GDM1 (cell line): Measurements from ENCODE around the gene PERM1.

Source experiments
- DNase-seq: peaks from one replicate; lab custom pipeline; 2025; lab: John Stamatoyannopoulos, UW

Gene PERM1

GRCh38 chr1:945688-946556 is 36.0 kb downstream of the PERM1 start:
- no peak for DNase-seq

DNA sequence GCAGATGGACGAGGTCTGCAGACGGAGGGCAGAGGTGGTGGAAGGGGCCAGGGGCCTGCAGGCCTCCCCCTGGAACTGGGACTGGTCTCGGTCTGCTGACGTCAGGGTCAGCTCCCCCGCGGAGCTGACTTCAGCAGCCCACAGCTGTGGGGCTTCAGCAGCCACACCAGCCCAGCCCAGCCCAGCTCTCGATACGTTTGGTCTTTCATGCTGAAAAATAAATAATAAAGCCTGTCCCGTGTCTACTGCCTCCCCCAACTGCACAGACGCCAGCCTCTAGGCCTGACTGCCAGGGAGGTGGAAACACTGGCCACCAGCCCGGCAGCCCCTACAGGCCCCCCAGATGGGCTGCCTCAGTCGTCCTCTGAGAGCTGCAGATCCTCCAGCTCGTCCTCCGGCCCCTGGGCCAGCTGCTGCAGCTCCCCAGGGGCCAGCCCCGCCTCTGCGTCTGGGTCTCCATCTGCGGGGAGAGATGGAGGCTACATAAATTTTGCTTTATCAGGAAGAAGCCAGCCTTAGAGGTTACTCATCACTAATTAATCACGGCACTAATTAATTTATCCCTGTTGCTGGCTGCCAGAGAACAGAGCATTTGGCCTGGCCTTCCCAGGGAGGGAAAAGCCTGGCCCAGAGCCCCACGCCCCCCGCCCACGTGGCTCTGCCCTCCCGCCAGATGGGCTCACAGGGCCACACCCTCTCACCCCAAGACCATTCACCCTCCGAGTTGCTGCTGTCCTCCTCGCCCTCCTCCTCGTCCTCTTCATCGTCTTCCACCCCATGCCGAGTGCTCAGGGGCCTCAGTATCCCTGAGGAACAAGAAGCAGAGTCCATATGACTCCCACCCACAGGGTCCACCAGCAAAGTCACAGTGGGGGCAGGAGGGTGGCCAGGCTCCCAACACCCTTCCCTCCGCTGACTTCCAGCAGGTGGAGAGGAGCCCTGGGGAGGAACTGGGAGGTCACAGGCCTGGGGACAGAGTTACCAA is 37.3 kb downstream of the PERM1 start:
- DNase-seq, result no peak

DNA sequence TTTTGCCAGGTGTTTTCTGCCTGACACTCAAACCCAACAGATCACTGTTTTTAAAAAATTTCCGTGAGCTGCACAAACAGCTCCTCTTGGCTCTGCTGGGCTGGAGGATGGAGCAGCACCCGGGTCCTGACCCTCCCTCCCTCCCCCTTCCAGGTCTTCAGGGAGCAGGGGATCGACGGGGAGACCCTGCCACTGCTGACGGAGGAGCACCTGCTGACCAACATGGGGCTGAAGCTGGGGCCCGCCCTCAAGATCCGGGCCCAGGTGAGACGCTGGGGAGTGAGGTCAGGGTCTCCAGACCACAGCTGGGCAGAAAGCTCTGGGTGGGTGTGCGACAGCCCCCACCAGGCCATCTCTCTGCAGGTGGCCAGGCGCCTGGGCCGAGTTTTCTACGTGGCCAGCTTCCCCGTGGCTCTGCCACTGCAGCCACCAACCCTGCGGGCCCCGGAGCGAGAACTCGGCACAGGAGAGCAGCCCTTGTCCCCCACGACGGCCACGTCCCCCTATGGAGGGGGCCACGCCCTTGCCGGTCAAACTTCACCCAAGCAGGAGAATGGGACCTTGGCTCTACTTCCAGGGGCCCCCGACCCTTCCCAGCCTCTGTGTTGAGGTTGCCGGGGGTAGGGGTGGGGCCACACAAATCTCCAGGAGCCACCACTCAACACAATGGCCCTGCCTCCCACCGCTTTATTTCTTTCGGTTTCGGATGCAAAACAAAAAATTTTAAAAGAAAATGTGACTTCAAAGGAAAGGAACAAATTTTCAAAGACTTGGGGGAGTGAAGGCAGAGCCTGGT is 38.1 kb downstream of the PERM1 start:
- no peak for DNase-seq

- DNase-seq, result no peak
Observed at GRCh38 chr1:942864-943533, 38.9 kb downstream of the PERM1 start.

- no peak for DNase-seq
Observed at GRCh38 chr1:942411-942821, 39.5 kb downstream of the PERM1 start.

DNA sequence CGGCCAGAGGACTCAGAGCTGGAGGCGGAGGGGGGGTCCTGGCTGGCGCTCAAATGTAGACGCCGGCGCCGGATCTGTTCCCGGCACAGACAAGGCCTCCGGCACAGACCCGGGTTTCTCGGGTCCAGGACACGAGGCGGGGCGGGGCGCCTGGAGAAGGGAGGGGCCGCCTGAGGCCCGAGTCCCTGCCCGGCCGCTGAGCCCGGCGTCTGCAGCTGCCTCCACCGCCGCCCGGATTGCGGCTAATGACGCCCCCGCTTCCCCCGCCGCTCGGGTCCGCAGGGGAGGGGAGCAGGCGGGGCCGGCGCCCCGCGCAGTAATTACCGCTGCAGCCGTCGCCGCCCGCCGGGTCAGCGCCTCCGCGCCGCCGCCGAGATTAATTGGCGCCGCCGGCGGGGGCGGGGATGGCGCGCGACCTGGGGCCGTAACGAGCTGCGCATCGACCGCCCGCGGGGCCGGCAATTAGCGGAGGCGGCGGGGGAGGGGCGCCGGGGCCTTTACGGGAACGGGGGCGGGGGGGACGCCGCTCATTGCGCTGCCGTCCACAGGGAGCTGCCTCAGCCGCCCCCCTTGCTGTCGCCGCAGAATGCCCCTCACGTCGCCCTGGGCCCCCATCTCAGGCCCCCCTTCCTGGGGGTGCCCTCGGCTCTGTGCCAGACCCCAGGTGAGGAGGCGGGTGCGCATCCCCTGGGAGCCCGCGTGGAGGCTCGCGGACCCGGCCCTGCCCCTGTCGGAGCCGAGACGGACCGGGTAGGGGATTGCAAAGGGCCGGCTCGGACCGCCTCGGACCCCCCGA is 40.1 kb downstream of the PERM1 start:
- DNase-seq, result no peak

DNA sequence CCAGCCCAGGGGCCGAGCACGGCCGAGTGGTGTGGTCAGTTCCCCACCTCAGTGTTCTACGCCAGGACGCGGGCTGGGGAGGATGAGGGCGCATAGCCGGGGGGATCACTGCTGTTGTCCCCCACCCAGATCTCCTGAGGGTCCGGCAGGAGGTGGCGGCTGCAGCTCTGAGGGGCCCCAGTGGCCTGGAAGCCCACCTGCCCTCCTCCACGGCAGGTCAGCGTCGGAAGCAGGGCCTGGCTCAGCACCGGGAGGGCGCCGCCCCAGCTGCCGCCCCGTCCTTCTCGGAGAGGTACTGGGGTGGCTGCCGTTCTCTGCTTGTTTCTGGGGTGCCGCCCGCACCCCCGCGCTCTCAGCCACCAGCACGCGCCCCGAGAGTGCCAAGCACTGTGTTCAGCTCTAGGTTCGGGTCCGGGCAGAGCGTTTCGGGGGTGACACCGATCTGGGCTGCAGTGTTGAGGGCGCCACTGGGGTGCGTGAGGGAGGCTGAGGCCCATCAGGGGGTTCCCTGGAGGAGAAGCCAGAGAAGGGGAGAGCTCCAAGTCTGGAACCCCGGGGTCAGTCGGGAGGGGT is 40.8 kb downstream of the PERM1 start:
- no peak for DNase-seq

DNA sequence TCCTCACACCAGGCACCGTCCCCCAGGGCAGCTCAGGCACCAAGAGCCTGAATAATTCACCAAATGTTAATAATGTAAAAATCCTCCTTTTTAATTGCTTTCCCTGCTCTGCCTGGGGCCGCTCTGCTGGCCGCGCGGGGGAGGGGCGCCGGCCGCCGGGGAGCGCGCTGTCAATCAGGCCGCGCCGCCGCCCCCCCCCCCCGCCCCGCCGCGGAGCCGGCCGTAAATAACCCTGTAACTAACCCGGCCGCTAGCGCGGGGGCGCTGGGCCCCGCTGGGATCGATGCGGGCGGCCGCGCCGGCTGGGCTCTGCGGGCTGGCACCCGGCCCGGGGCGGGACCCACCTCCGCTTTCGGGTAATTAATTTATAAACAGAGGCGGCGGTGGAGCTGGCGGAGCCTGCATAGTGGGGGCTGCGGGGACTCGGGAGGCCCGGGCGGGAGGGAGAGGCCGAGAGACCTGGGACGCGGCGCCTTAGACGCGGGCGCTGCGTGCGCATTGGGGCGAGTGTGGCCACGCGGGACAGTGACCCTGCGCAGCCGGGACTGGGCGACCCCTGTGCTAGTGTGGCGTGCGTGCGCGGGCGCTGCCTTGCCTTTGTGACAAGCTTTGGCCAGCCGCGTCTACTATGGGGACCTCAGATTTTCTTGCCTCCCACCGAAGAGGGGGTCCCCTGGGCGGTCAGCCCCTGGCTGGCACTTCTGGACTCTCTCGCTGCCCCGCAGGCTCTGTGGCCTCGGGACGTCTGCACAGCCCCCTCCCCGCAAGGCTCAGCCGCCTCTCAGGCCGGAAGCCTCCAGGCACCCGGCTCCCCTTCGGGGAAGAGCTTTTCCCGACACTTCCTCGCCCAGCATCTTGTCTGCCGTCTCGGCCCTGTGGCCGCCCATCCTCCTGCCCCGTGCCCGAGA is 41.5 kb downstream of the PERM1 start:
- no peak for DNase-seq

GRCh38 chr1:939511-940106 is 42.3 kb downstream of the PERM1 start:
- DNase-seq, result no peak

GRCh38 chr1:938711-939489 is 43.0 kb downstream of the PERM1 start:
- DNase-seq, result no peak

DNA sequence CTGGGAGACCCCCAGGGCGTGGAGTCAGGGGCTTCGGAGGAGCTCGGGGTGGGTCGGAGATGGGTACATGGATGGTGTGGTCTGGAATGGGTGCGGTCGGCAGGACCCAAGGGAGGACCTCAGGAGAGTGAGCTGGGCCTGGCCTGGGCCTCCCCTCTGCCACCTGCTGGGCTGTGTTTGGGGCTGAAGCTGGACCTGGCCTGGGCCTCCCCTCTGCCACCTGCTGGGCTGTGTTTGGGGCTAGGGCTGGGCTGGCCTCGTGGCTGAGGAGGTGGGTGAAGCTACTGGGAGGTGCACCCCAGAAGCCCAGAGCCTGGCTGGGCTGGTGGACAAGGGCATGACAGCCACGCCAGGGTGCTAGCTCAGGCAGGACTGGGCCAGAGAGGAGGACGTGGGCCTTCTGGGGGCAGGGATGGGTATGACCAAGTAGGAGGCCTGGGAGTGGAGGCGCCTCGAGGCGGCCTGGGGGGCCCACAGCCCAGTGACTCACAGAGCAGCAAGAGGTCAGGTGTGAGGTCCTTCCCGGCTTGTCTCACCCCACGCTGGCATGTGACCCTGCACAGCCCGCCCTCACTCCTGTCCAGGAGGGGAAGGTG is 43.7 kb downstream of the PERM1 start:
- no peak for DNase-seq

GRCh38 chr1:937521-937920 is 44.4 kb downstream of the PERM1 start:
- DNase-seq, result no peak

- no peak for DNase-seq
Observed at GRCh38 chr1:936348-937264, 45.3 kb downstream of the PERM1 start.

GRCh38 chr1:935751-936231 is 46.1 kb downstream of the PERM1 start:
- no peak for DNase-seq

DNA sequence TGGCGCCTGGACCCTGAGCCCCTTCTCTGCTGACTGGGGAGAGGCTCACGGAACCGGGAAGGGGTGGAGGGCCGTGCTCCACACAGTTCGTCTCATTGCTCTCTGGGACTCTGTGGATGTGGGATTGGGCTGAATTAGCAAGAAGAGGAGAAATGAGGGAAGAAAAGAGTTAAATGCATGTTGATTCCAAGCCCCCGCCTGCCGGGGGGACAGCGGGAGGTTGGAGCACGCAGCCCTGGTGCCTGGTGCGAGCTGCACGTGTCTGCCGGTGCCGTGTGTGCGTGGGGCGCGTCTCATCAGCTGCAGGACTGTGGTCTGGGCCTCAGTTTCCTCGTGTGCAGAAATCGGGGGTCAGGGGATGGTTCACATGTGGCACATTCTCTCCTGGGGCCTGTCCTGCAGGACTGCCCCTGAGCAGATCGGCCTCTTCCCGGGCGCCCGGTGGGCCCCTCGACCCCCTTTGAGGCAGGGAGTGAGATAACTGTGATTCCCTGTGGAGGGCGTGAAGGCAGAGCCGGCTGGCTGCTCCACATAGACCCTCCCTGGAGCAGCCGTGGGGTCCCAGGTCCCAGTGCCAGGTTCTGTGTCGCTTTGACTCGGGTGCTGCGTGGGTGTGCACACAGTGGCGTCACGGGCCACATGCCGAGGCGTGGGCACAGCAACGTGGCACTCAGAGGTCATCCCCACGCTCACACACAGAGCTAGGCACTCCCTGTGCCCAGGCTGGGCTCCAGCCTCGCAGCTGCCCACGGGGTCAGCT is 46.7 kb downstream of the PERM1 start:
- no peak for DNase-seq

- no peak for DNase-seq
Observed at GRCh38 chr1:933603-933940, 48.3 kb downstream of the PERM1 start.
